GM21528 (cell line): ENCODE measurements around the gene FAM229A.

Experiments used
- ATAC-seq: cut with Tn5 transposase; IDR thresholded peaks from one replicate; pipeline ENCODE4 v1.9.1; 2021; ENCODE audit warnings: mild to moderate bottlenecking, moderate library complexity; ENCODE audit not compliant: unreplicated experiment, low FRiP score

The FAM229A gene

DNA sequence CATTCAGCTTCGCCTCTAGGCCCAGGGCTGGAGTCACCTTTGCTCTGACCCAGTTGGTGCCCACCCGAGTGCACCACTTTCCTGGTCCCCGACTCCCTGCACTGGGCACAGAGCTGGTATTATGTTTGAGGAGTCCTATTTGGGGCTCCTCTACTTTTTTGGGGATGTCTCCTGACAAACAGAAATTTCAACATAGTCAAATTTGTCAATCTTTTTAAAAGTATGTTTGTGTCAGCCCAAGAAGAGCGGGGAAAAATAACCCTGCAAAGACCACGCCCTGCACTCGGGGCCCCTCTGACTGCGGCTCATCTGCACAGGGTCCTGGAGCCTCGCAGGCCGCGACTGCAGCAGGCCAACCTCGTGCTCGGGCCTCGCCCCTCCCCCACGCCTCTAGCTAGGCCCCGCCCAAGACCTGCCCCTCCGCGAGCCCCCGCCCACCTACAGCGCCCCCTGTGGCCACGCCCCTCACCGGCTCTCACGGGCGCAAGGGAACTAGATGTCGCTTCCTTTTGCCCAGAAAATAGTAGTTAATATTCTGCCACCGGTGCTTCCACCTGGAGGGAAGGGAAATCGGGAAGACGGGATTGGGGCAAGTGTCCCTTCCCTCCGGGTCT, 11.4 kb downstream of the FAM229A start:
- ATAC-seq = peak; percentile 40

DNA sequence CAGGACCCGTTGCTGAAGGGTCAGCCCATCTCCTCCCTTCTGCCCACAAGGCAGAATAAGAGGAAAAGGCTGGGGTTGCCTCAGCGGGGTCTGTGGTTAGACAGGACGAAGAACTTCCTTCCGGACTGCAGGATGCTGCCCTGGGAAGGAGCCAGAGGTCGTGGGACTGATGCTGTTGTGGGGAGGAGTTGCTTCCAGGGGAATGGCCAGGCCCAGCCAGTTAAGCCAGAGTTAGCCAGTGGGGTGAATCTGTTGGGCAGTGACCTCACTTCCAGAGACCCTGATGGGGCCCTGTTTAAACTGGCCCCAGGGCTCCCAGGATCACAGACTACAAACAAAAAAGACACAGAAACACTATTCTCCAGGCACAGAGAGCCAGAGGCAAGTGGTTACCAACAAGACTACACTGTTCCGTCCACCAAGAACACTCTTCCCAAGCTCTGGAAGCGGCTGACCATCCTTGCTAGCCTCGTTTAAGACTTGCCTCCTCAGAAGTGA, 13.0 kb downstream of the FAM229A start:
- no peak for ATAC-seq

- ATAC-seq = no peak
These were observed 15.6 kb downstream of the FAM229A start for GRCh38 chr1:32346532-32347157.

DNA sequence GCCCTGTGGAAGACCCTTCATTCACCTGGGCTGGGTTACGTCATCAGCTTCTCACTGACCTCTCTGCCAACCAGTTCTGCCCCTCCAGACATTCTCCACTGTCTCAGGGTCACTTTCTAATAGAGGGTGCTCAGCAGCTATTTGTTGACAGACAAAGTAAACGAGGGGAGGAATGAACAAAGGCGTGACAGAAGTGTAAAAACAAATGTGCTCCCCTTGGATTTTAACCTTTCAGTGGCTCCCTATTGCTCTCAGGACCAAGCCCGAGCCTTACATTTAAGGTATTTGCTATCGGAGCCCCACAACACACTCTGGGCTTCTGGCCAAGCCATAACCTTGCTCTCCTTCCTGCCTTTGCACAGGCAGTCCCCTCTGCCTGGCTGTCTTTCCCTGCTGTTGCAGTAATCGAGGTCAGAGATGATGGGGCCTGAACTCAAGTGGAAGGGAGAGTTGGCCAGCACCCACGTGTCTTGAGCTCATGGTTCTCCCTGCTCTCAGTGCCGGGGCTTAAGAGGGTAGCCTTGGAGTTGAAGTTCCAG, 16.9 kb downstream of the FAM229A start:
- ATAC-seq = no peak

DNA sequence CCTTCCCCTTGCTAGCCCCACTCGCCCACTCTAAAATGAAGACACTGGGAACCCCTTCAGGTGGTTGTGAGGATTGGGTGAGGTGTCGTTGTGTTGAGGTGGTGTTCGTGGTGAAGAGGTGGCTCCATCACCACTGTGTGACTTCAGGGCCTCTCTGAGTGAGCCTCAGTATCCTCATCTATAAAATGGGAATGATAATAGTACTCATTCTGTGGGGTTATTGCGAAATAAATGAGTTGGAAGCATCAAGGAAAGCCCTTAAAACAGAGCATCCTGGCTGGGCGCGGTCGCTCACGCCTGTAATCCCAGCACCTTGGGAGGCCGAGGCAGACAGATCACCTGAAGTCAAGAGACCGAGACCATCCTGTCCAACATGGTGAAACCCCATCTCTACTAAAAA, 19.6 kb downstream of the FAM229A start:
- ATAC-seq = no peak

DNA sequence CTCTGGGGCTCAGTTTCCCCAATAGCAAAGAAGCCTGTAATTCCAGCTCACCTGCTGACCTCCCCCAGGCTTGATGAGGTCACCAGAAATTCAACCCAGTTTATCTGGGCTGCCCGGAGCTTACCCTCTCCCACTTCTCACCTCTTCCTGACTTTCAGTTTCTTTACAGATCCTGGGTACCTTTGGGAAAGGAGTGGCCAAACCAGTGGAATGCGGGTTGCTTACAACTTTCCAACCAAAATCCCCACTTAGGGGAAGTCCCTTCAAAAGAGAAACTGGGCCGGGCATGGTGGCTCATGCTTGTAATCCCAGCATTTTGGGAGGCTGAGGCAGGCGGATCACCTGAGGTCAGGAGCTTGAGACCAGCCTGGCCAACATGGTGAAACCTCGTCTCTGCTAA, 20.3 kb downstream of the FAM229A start:
- ATAC-seq = no peak

GRCh38 chr1:32341186-32341757, 21.0 kb downstream of the FAM229A start:
- no peak for ATAC-seq

- ATAC-seq = no peak
These were observed 22.8 kb downstream of the FAM229A start for GRCh38 chr1:32339363-32339978.

DNA sequence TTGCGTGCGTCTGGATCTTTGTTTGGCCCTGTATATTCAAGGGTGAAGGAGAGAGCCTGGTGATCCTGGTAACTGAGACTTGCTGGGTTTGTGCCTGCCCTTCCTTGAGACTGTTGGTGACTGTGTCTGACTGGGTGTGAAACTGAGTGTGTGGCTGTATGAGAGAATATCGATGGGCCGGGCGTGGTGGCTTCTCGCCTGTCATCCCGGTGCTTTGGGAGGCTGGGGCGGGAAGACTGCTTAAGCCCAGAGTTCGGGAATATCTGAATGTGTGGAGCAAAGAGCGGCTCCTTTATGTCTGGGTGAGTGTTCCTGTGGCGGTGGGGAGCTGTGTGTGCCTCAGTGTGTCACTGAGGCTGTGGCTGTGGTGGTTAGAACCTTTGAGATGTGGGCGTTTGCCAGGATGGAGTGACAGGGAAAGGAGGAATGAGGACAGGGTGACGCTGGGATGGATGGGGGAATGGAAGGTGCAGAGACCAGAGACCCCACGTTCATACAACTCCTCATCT, 23.6 kb downstream of the FAM229A start:
- no peak for ATAC-seq

DNA sequence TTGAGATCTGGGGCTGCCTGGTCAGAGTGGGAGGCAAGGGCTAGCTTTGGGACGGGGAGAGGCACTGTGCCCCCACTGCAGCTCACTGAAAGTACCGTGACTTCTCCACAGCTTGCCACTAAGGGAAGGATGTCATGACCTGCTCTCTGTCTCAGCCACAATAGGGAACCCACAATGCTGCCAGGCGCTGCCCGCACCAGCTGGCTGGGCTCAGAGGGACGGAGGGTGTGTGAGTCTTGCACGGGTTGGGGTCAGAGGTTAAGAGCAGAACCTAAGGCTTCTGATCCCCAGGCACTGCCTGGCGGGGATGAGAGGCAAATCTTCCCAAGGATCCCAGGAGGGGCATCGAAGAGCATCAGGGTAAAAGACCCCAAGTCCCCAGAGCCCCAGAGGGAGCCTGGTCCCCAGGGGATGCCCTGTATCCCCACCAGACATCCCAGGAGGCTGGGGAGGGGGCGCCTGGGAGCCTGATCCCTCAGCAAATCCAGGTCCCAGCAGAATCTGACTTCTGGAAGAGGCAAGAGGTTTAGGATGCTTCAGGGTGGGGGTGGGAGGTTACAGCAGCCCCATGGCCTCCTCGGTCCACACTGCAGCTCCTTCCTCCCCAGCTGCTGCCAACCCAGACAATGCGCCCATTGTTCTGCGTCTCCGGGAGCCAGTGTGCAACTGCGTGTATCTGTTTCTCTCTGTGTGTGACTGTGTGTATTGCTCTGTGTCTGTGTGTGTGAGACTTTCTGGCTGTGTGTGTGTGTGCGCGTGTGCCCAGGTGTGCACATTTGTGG, 24.2 kb downstream of the FAM229A start:
- no peak for ATAC-seq

- ATAC-seq = peak; percentile 27
These were observed 25.2 kb downstream of the FAM229A start for GRCh38 chr1:32336963-32337675.

DNA sequence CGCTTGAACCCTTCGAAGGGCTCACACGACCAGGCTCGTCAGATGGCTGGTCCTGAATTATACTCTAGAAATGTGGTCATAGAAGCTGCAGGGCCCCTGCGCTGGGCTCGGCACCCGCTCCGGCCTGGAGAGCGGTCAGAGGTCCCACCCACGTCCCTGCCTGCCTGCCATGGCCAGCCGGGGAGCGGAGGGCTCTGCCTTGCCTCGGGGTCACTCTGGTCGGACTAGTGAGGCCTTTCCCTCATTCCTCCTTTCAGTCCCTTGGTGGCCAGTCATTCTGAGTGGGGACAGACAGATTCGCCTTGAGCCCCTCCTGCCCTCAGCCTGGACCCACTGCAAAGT, 25.7 kb downstream of the FAM229A start:
- peak; percentile 0 for ATAC-seq

- ATAC-seq = peak; percentile 47
These were observed 26.3 kb downstream of the FAM229A start, which contains the start of gene MARCKSL1 for GRCh38 chr1:32335790-32336590. Gene MARCKSL1 (minus strand): TSS chr1:32336233. CDS start chr1:32336033, 200 bp downstream.

DNA sequence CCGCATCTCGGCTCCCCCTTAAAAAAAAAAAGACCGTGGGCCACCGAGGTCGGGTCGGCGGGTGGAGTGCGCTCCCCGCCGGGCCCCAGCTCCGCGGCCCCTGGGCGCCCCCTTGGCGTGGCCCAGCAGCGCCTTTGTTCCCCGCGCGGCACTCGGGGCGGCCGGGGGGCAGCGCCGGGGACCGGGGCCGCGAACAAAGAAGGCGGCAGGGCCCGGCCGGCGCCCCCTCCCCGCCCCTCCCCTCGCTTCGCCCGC, 26.8 kb downstream of the FAM229A start:
- peak; percentile 4 for ATAC-seq

GRCh38 chr1:32334864-32335534, 27.3 kb downstream of the FAM229A start:
- peak; percentile 31 for ATAC-seq

DNA sequence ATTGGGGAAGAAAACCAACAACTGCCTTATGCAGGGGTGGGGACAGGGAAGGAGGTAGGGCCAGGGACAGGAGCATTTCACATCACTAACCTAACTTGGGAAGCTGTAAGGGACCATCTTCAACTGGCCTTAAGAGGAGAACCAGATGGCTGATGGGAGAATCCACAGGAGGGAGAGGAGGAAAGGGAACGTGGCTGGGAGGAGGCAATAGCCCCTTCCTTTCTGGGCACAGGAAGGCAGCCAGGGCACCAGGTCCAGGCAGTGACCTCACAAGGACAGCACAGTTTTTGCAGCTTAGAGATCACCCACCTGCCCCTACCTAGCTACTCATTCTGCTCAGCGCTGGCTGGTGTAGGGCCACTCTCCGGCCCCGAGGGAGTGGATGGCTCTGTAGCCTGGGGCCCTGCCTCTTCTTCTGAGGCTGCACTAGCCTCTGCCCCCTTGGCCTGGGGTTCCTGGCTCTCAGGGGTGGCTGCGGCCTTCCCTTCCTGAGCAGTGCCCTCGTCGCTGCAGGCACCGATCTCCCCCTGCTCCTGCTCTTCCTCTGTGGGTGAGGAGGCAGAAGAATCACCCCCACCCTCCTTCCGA, 27.9 kb downstream of the FAM229A start:
- no peak for ATAC-seq

GRCh38 chr1:32333251-32333963, 28.9 kb downstream of the FAM229A start:
- no peak for ATAC-seq
